CD14-positive monocyte (primary cell): ENCODE measurements around the gene EFCAB8. TPM values are rescaled to one million over a fixed set of nuclear protein-coding genes. Genes with fewer than 3 reads are reported as not detected.
"Not testable (repeated sequence)": the region's sequence is repeated elsewhere in the genome, so short reads cannot be mapped to it uniquely, and the experiment has no call there.

Source experiments
- DNase-seq, 3 donors: peaks; one replicate each; pipeline ENCODE4 v3.0.0-alpha.2; 2011 to 2022
- H2AFZ ChIP-seq: 2 replicates; pipeline ENCODE4 v1.6.0; 2012; ENCODE audit warnings: mild to moderate bottlenecking, low read depth, low read length, inconsistent platforms; ENCODE audit not compliant: insufficient read depth, poor library complexity, severe bottlenecking
- H3K27ac ChIP-seq, 2 donors: 1 replicate in 1 of 2; 2 replicates in 1 of 2; pipeline ENCODE4 v1.5.1; 2012 to 2013; ENCODE audit warnings: low read length in 2 of 2, control low read depth in 1 of 2, inconsistent platforms in 1 of 2, low read depth in 1 of 2, mild to moderate bottlenecking in 1 of 2
- H3K27me3 ChIP-seq, 2 donors: one replicate each; pipeline versions ENCODE4 v1.6.0 to v1.6.1; 2011 to 2013; ENCODE audit warnings: low read length in 2 of 2; ENCODE audit not compliant: control insufficient read depth in 2 of 2, insufficient read depth in 2 of 2
- H3K36me3 ChIP-seq, 2 donors: replicated peaks in 1 of 2; 1 replicate in 1 of 2; 2 replicates in 1 of 2; pipeline versions ENCODE4 v1.5.1 to v1.6.1; 2012 to 2013; ENCODE audit warnings: low read length in 2 of 2, control low read depth in 1 of 2, inconsistent platforms in 1 of 2, mild to moderate bottlenecking in 1 of 2; ENCODE audit not compliant: insufficient read depth in 2 of 2, control insufficient read depth in 1 of 2
- H3K4me1 ChIP-seq, 2 donors: 1 replicate in 1 of 2; 2 replicates in 1 of 2; pipeline versions ENCODE4 v1.5.1 to v1.6.1; 2012 to 2013; ENCODE audit warnings: low read length in 2 of 2, control low read depth in 1 of 2, inconsistent platforms in 1 of 2, mild to moderate bottlenecking in 1 of 2, moderate library complexity in 1 of 2; ENCODE audit not compliant: insufficient read depth in 2 of 2, control insufficient read depth in 1 of 2
- H3K4me2 ChIP-seq: replicated peaks from 2 replicates; pipeline ENCODE3; 2012; ENCODE audit warnings: low read length, moderate library complexity, mild to moderate bottlenecking; ENCODE audit not compliant: poor library complexity, severe bottlenecking; ENCODE audit errors: extremely low read depth
- H3K4me3 ChIP-seq, 3 experiments: fragments of 200-600 bp in 1 of 3; sonication (generic) in 1 of 3; replicated peaks in 1 of 3; 1 replicate in 2 of 3; 2 replicates in 1 of 3; pipeline ENCODE4 v1.5.1; 2011 to 2013; ENCODE audit warnings: low read length in 3 of 3, mild to moderate bottlenecking in 3 of 3, control low read depth in 2 of 3, low read depth in 2 of 3, inconsistent platforms in 1 of 3, moderate library complexity in 1 of 3
- H3K79me2 ChIP-seq: 2 replicates; pipeline ENCODE4 v1.6.0; 2012; ENCODE audit warnings: mild to moderate bottlenecking, control low read depth, inconsistent platforms, low read length, moderate library complexity; ENCODE audit not compliant: insufficient read depth
- H3K9ac ChIP-seq: 2 replicates; pipeline ENCODE4 v1.6.0; 2017; ENCODE audit warnings: low read length, mild to moderate bottlenecking; ENCODE audit not compliant: insufficient read depth, poor library complexity, severe bottlenecking
- H3K9me3 ChIP-seq, 2 donors: replicated peaks in 1 of 2; 1 replicate in 1 of 2; 2 replicates in 1 of 2; pipeline versions ENCODE4 v1.5.1 to v1.6.1; 2012 to 2013; ENCODE audit warnings: low read length in 2 of 2, control low read depth in 1 of 2; ENCODE audit not compliant: control insufficient read depth in 1 of 2, insufficient read depth in 1 of 2
- H4K20me1 ChIP-seq: 2 replicates; pipeline ENCODE4 v1.6.0; 2012; ENCODE audit warnings: mild to moderate bottlenecking, low read length, control low read depth, moderate library complexity; ENCODE audit not compliant: insufficient read depth
- H3K27ac Mint-ChIP-seq, 7 donors: one replicate each; pipeline ENCODE4 v1.8.0; 2020; ENCODE audit warnings: mild to moderate bottlenecking in 7 of 7, mixed read lengths in 7 of 7, moderate library complexity in 6 of 7, inconsistent platforms in 2 of 7
- H3K27me3 Mint-ChIP-seq, 3 donors: one replicate each; pipeline ENCODE4 v1.8.0; 2021 to 2022; ENCODE audit warnings: low read depth in 3 of 3, mild to moderate bottlenecking in 3 of 3, mixed read lengths in 3 of 3, moderate library complexity in 3 of 3, inconsistent platforms in 1 of 3
- H3K36me3 Mint-ChIP-seq, 2 donors: one replicate each; pipeline ENCODE4 v1.8.0; 2020; ENCODE audit warnings: mixed read lengths in 2 of 2, inconsistent platforms in 1 of 2, mild to moderate bottlenecking in 1 of 2
- H3K4me1 Mint-ChIP-seq: one replicate; pipeline ENCODE4 v1.8.0; 2020; ENCODE audit warnings: mild to moderate bottlenecking, mixed read lengths
- H3K4me3 Mint-ChIP-seq, 2 donors: one replicate each; pipeline ENCODE4 v1.8.0; 2020; ENCODE audit warnings: mild to moderate bottlenecking in 2 of 2, mixed read lengths in 2 of 2, moderate library complexity in 1 of 2
- H3K9me3 Mint-ChIP-seq, 7 donors: one replicate each; pipeline ENCODE4 v1.8.0; 2020 to 2022; ENCODE audit warnings: mixed read lengths in 7 of 7, mild to moderate bottlenecking in 6 of 7, moderate library complexity in 6 of 7, inconsistent platforms in 2 of 7
- CTCF ChIP-seq: fragments of 200-600 bp; IDR thresholded peaks from one replicate; pipeline ENCODE4 v1.8.0; 2022; ENCODE audit warnings: antibody characterized with exemption, mild to moderate bottlenecking
- WGBS: methylation state at CpG from one replicate; pipeline ENCODE4 v1.1.5; 2013; ENCODE audit warnings: missing lambda C conversion rate; ENCODE audit not compliant: insufficient coverage; 5-methylcytosine and 5-hydroxymethylcytosine counted together
- intact Hi-C, 2 donors: fragments of 100-400 bp; cut with micrococcal nuclease; formaldehyde crosslinking; loops; one replicate each; pipeline versions ENCODE4 v1.15.0 to v1.15.1; 2023
- polyA plus RNA-seq, 3 donors: library from polyadenylated mRNA; depleted of rRNA in 1 of 3; unstranded in 2 of 3; stranded (reverse) in 1 of 3; fragments of 300-500 nt in 2 of 3; fragments of >200 nt in 1 of 3; fragmentation: Illumina TruSeq in 2 of 3; gene quantifications; 1 replicate in 2 of 3; 2 replicates in 1 of 3; pipeline ENCODE4 v1.2.3, GENCODE V29; 2012 to 2021

EFCAB8 gene
- polyA plus RNA-seq, 3 donors = 0.45 TPM; not detected in 2

DNA sequence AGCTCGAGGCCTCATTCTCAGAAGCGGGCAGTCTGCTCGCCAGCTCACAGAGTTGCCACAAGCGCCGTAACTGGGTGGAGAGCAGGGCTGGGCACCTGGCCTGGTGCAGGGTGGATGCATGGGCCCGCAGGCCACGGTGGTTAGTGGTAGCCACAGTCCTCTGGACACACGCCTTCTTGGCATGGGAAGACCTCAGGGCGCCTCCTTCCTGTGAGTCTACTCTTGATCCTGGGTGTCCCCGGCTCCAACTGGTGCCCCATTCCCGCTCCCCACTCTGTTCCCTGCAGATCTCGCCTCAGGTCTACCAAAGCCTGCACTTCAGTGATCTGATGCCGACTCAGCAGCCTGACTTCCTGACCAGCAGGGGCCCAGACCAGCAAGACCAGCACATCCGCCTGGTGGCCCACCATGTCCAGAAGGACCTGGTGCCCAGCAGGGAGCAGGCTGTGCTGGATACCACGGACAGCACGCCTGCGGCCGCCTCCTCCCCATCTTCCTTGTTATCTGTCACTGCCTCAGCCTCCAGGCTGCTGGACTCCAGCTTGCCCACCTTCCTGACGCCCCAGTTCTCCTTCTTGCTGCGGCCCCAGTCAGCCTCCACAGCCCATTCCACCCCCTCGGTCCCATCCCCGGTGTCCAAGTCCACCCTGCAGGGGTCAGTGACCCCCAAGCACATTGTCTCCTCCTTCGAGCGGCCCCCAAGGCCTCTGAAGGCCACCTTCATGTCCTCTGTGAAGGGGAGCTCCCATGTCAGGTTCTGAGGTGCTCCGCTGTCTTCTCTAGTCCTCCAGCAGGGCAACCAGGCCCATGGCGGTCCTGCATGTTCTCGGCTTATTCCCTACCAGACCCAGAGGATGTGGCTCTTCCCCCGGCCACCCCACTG, 102.4 kb downstream of the EFCAB8 start:
- no peaks in the 10 kb centered on the region for H3K36me3 Mint-ChIP-seq
- Histone ChIP-seq H3K9me3 (peaks cover 8 to 12% of the 10 kb centered on the region in 2 donors), H4K20me1 (no peaks in the 10 kb centered on the region), H3K9ac (no peak overlapping the region), H3K27me3 (no peaks in the 10 kb centered on the region), H3K79me2 (no peaks in the 10 kb centered on the region), H3K27ac (no peak overlapping the region), H3K4me3 (no peak overlapping the region), H3K36me3 (no peaks in the 10 kb centered on the region), H3K4me2 (no peak overlapping the region), H3K4me1 (no peaks in the 10 kb centered on the region), H2AFZ (no peak overlapping the region)
- WGBS = 92% methylated on average over 26 of the region's 28 CpGs
- no peaks in the 10 kb centered on the region for H3K4me1 Mint-ChIP-seq
- peaks cover 0 to 6% (median 2%) of the 10 kb centered on the region in 3 donors for H3K27me3 Mint-ChIP-seq
- no peak overlapping the region for H3K27ac Mint-ChIP-seq
- H3K9me3 Mint-ChIP-seq = peaks cover 11 to 21% (median 15%) of the 10 kb centered on the region in 7 donors
- no peak for TF ChIP-seq CTCF
- DNase-seq = no peak
- H3K4me3 Mint-ChIP-seq = no peak overlapping the region
- intact Hi-C loops = no loop called here

GRCh38 chr20:32962053-32962452, 103.3 kb downstream of the EFCAB8 start:
- H3K36me3 Mint-ChIP-seq = no peaks in the 10 kb centered on the region
- no peak overlapping the region for H3K4me3 ChIP-seq
- peak overlapping the region in 1 of 7 donors; percentile 55 for H3K27ac Mint-ChIP-seq
- H3K4me1 ChIP-seq = no peaks in the 10 kb centered on the region
- H3K27ac ChIP-seq = no peak overlapping the region
- no peaks in the 10 kb centered on the region for H3K36me3 ChIP-seq
- peaks cover under 1% of the 10 kb centered on the region for H3K4me1 Mint-ChIP-seq
- H3K9me3 ChIP-seq = peaks cover 3 to 12% of the 10 kb centered on the region in 2 donors
- H3K27me3 ChIP-seq = no peaks in the 10 kb centered on the region
- peaks cover 0 to 6% (median 1%) of the 10 kb centered on the region in 3 donors for H3K27me3 Mint-ChIP-seq
- no peak overlapping the region for H3K4me2 ChIP-seq
- no peaks in the 10 kb centered on the region for H3K79me2 ChIP-seq
- WGBS = 100% methylated on average over 2 of the region's 5 CpGs
- DNase-seq = peak in 1 of 3 donors; percentile 1
- TF ChIP-seq CTCF = no peak
- no peak overlapping the region for H3K9ac ChIP-seq
- H4K20me1 ChIP-seq = no peaks in the 10 kb centered on the region
- intact Hi-C loops = no loop called here
- peaks cover 6 to 14% (median 10%) of the 10 kb centered on the region in 7 donors for H3K9me3 Mint-ChIP-seq
- no peak overlapping the region for H2AFZ ChIP-seq
- no peak overlapping the region for H3K4me3 Mint-ChIP-seq

GRCh38 chr20:32962646-32963045, 103.9 kb downstream of the EFCAB8 start:
- H3K4me3 Mint-ChIP-seq, H3K79me2 ChIP-seq, DNase-seq, H3K9me3 Mint-ChIP-seq, H3K27ac ChIP-seq, H3K36me3 Mint-ChIP-seq, H3K9me3 ChIP-seq, H3K27me3 Mint-ChIP-seq, H3K9ac ChIP-seq, H2AFZ ChIP-seq, H3K4me1 ChIP-seq, H3K27me3 ChIP-seq, H4K20me1 ChIP-seq, H3K36me3 ChIP-seq, intact Hi-C loops, H3K4me2 ChIP-seq, H3K4me1 Mint-ChIP-seq, H3K4me3 ChIP-seq: not testable (repeated sequence)
- 96% methylated on average over 10 of the region's 11 CpGs for WGBS
- peak overlapping the region in 1 of 7 donors; percentile 0 for H3K27ac Mint-ChIP-seq
